GM18861 (cell line): ENCODE measurements around the gene TUB.

Experiments
- ATAC-seq: cut with Tn5 transposase; IDR thresholded peaks from one replicate; pipeline ENCODE4 v1.9.1; 2021; ENCODE audit not compliant: unreplicated experiment

Gene TUB

DNA sequence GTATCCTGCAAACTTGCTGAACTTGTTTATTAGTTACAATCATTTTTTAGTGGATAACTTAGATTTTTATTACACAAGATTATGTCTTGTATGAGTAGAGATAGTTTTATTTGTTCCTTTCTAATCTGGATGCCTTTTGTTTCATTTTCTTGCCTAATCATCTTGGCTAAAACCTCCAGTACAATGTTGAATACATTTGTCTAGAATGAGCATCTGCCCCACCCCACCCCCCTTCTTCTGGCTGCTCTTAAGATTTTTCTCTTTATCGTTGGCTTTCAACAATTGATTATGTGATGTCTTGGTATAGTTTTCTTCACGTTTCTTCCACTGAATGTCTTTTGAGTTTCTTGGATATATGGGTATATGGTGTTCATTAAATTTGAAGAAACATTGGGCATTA, 37.3 kb upstream of the TUB start:
- ATAC-seq, result no peak

DNA sequence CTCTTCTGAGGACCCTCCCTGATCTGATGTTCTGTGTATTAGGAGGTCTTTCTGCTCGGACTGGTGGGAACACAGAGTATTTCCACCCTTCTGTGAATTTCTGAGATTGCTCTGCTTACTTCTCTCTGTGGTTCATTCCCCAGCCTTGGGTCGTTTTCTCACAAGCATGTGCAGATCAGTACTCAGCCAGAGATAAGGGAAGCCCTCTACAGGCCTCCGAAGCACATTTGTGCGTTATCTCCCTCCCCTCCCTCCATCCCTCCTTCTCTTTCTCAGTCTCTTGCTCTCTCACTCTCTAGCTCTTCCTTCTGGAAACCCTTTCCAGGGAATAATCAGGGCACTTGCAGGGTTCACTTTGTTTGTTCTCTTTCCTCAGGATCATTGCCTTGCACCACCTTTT, 35.2 kb upstream of the TUB start:
- ATAC-seq, result no peak

DNA sequence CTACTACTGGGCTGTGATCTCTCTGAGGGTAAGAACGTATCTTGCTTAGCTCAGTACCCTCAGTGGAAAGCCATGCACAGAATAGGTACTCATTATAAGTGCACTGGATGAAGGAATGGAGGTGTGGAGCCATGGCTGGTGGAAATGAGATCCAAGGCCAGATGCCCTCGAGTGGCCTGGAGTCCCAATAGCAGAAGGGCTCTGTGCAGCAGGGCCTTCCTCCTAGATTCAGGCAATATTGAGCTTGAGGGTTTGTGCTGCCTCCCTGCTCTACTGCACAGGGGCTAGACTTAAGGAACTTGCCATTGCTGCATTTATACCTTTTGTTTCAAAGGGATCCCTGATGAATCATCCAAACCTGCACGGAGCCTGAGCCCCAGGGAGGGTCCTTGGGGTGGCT, 33.6 kb upstream of the TUB start:
- no peak for ATAC-seq

DNA sequence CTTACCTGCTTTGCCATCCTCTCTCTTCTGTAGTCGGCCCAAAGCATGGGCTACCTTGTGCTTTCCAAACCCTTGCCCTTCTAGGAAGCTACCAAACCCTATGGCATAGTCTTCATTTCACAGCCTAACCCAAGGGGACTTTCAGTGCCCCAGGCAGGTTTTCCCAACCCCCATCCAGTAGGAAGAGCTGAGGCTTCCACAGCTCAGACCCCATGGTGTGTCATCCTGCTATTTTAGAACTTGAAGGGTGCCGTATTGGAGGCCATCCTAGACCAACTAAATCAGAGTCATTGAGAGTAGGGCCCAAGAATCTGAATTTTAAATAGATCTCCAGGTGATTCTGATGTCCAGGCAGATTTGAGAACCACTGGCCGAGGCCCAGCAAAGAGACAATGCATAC, 31.9 kb upstream of the TUB start:
- ATAC-seq, result no peak

DNA sequence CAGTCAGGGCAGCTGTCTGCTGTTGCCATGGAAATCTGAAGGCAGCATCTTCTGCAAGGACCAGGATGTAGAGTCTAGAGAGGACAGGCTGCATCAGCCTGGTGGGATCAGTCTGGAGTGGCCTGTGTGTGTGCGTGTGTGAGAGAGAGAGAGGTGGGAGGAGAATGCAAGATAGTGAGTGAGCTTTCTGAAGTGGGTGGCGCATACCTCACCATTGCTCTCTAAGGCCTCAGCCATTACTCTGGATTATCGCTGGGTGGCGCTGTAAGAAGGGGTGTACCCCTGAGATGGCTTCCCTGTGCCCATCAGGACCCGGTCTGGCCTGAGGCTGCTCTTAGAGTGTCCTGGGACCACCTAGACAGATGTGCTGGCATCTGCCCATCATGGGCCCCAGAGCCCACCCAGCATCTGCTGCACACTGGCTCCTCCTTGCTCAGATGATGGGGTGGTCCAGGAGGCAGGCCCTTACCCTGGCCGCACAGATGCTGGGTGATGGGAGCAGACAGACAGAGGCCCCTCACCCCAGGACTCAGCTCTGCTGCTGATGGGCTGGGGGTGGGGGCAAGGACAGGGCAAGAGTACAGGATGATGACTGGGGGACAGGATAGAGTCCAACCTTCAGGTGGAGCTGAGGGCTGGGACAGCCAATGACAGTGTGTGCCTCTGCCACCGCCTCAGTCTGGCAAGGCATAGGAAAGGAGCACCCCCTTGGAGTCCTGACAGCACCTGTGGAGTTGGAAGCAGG, 25.7 kb upstream of the TUB start:
- ATAC-seq, result no peak

DNA sequence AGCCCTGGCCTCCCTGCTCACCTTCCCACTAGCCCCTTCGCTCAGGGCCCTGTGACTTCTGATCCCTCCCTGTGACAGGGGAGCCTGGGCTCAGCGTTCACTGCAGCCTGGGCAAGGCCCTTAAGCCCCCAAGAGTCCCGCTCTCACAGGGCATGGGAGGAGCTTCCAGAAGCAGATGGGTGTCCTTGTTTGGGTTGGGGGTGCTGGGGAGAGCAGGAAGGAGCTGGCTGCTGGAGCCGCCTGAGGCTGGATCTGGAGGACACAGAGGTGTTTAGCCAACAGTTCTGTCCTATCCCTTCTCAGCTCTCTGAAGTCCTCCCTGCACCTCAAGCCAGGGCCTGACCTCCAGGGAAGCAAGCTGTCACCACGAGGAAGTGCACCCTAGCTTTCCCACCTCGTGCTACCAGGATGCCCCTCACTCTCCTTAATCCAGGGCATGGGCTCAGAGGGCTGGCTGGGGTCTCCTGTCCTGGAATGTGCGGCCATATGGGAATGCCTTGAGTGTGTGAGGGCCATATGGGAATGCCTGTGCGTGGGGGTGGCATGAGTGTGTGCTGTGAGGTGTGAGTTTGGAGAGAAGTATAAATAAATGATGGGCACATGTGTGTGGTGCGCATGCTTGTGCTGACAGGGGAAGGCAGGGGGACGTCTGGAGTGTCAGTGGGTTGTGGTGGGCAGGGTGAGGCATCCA, 25.0 kb upstream of the TUB start:
- ATAC-seq, result no peak

DNA sequence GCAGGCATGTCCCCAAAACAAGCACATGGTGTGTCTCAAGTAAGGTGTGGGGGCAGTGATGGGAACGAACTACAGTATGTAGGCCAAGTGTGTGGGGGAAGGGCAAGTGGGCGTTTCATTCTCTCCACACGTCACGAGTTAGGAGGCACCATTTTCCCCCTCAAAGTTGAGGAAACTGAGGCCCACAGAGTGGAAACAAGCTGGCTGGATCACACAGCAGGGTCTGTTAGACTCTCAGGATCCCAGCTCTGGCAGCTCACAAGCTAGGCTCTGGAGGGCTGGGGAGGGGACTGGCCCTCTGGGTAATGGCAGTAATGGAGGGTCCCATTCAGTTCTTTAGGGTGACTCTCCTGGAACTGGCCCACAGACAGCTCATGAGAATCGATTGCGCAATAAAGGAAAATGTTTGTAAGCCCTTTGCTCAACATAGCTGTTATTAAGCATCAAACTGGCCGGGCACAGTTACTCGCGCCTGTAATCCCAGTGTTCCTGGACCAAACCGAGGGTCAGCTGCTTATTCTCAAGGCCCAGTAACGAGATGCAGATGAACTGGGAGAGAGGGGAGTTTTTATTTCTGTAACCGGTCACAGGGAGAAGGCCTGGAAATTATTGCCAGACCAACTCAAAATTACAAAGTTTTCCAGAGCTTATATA, 24.1 kb upstream of the TUB start:
- no peak for ATAC-seq

DNA sequence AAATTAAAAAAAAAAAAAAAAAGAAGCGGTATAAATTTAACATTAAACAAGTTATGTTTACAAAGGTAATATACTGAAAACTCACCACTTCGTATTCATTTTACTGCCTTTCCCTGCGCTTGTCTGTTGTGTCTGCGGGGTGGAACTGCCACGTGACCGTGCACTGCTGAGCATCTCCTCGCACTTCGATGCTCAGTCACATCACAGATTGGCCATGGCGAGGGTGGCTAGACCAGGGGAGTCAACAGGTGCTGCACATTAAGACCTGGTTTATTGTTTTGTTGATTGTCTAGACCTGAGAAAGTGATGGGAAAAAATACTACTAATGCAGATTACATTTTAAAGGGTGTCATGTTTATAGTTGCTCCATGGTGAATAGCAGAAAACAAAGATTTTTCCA, 22.8 kb upstream of the TUB start:
- ATAC-seq, result no peak

DNA sequence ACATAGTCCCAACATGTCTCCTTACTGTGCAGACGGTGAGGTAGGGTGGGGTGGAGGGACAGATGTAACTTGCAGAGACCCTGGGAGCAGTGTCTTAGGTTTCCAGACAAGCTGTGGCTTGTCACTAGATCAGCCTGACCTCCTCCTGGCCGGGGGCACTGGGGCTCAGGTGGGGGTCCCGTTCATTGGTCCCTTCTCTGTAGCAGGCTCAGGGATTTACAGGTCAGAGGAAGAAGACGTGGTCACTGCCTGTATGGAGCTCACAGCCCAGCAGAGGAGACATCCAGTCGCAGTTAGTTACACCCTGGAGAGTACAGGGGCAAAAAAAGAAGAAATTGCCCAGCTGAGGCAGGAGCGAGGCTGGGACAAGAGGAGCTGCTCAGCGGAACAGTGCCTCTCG, 22.0 kb upstream of the TUB start:
- ATAC-seq, result no peak

DNA sequence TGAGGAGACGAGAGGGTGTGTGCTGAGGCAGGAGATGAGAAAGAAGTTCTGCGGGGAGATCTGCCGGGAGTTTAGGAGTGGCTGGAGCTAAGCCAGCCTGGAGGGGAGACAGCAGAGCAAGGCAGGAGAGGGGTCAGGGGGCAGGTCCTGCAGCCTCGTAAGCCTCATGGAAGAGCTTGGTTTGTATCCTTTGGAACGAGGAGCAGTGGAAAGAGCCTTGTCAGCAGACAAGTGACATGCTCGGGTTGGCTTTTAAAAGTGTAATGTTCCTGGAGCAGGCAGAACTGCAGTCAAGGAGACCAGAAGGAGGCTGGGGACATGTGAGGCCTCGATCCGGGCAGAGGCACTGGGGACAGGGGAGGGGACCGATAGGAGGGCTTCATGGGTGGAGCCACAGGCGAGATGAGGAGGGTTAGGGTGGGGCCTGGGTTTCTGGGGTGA, 21.4 kb upstream of the TUB start:
- no peak for ATAC-seq

DNA sequence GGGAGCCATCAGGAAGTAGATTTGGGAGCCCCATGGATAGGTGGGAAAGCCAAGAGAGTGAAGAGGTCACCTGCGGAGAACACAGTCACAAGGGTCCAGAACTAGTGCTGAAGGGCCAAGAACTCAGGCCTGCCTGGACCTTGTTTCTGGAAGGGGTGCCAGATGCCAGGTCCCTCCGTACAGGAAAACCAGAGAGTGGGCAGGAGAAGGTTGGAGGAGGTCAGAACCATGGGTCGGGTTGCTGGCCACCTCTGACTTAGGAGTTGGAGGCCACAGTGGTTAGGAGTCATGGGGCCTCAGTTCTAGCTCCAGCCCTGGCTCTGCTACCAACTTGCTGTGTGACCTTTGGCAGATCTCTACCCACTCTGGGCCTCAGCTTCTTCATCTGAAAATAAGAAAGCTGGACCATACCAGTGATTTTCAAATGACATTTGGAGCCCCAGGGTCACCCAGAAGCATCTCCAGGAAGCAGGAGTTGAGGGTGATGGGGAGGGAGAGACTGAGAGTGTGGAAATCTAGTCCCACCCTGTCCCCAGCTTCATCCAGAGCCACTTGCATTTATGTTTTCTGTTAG, 20.8 kb upstream of the TUB start:
- ATAC-seq, result no peak

DNA sequence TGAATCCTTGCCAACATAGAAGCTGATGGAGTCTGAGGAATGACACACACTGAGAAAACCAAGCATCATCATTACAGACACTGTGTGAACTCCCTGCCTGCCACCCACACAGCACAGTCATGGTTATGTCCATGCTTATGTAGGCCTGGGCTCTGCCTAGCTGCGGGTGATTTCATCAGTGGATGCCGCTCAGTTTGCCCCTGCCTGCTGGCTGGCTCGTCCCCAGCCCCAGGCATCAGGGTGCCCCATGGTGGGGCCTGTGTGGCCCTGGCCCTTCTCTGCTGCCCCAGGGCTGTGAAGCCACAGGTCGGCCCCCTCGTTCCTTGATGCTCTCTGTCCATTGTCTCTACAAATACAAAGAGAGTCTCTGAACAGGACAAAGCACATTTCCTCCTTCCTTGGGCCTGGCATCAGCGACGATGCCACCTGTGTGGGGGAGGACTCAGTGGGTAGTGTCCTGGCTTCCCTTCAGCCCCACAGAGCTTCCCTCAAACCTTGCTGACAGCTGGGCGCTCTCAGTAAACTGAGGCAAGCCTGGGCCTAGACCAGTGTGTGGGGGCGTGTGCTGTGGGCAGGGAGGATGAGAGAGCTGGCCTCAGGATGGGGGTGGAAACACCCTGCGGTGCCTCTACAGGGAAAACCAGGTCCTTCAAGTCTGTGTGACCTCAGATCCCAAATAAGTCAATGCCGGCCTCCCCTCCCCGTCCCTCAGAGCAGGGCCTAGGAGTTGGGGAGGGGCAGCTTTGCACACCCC, 20.0 kb upstream of the TUB start:
- no peak for ATAC-seq

DNA sequence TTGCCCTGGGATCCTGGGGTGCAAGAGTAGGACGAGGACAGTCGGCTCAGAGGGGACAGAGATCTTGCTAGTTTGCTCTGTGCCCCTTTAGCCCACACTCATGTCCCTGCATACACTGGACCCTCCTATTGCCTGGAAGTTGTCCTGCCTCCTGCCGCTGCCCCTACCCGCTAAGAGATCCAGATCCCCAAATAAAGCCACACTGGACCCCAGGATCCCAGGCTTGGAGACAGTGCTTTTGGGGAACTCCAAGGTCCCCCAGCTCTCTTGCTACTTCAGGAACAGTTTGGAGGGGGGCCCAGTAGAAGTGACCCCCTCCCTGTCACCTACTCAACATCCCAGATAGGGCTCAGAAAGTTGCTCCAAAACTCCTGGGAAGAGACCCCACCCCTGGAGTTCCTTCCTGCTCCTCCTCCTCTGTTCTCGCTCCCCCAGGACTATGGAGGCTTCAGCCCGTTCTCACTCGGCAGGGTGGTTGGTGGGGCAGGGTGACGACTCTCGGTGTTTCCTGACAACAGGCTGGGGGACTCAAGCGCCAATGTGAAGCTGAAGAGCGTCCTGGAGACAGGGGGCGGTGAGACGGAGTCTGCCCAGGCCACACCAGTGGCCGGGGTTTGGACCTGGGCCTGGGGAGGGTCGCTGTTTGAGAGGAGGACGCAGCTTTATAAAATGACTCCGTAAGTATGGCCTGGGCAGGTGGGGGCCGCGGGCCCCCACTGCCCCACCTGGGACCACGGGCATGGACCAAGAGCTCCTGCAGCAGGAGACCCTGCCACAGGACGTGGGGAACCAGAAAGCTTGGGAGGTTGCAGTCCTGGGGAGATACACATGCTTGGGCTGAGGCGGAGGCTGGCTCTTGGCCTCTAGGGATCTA, 19.2 kb upstream of the TUB start:
- no peak for ATAC-seq

DNA sequence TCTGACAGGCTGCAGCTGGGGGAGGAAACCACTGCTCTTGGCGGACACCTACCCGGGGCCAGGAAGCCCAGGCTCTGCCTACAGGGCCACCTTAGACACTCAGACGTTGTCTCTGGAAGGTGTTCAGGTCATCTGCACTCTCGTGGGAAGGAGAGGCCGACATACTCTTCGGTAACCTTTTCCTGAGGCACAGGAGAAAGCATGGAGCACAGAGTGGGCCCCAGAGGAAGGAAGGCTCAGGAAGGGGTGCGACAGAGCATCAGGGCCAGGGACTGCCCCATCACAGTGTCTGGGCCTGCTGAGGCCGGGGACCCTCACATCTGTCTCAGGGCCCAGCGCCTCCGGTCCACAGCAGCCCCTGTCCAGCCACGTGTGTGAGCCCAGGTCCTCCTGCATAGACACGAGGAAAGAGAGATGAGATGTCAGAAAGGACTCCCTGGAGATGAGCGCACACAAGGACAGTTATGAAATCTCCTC, 18.2 kb upstream of the TUB start:
- no peak for ATAC-seq

DNA sequence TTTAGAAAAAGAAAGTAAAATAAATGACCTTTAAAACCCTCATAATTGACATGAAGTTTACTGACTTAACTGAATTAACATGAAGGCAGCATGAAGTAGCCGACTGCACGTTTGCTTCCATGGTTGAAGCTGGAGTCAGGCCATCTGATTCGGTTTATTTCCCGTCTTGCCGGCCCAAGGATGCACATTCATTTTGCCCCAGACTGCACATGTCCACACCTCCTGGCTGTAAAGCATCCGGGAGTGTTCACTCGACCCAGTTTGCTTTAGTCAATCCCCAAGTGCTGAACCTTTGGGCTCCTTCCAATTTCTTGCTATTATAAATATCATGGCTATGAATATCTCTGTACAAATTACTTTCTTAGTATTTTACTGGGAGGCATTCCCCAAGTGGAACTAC, 17.7 kb upstream of the TUB start:
- ATAC-seq, result no peak

DNA sequence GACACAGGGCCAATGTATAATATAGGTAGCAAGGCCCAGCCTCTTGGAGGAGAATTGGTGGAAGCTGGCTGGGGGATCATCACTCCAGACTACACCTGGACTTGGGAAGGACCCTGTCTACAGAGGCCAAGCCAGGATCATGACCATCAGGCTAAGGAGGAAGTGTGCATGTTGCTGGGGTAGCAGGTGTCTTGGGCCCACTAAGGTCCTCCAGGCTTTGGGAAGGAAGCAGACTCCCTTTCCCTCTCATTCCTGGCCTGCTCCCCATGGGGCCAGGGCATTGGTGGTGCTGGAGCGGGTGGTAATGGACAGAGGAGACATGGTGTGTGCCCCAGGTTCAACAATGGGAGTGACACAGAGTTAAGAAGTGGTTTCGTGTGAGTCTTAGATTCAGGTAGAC, 16.0 kb upstream of the TUB start:
- no peak for ATAC-seq

DNA sequence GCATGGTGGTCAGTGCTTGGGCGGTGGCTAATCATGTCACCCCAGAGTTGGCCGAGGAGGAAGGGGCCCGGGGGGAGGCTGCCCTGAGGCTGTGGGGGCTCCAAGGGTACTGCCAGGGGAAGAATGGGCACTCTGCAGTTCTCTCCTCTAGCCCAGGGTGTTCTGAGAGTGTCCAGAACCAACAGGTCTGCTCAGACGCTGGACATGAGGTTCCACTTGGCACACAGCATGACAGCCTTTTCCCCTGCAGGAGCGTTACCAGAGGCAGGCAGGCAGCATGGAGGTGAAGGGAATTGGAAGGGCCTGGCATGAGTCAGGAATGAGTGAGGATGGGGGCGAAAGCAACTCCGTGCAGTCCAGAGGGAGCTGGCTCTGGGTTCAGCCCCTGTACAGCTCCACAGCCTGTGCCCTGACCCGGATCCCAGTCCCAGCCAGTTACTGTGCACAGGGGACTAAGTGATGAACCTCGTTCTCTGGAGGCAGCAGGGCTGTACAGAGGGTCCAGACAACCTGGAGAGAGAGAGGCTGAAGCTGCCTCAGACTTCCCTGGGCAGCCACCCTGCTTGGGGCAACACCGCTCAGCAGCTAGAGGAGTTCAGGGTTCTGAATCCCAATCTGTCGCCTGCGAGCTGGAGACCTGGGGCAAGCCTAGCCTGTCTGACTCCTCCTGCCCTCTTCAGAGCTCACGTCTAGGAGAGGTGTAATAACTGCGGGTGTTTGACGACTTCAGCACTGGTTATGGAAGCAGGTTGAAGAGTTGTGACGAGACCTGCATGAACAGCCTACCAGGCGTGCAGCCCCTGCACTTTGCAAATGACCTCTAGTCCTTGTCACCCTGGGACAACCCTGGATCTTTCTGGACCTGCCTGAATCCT, 14.7 kb upstream of the TUB start:
- ATAC-seq, result no peak

DNA sequence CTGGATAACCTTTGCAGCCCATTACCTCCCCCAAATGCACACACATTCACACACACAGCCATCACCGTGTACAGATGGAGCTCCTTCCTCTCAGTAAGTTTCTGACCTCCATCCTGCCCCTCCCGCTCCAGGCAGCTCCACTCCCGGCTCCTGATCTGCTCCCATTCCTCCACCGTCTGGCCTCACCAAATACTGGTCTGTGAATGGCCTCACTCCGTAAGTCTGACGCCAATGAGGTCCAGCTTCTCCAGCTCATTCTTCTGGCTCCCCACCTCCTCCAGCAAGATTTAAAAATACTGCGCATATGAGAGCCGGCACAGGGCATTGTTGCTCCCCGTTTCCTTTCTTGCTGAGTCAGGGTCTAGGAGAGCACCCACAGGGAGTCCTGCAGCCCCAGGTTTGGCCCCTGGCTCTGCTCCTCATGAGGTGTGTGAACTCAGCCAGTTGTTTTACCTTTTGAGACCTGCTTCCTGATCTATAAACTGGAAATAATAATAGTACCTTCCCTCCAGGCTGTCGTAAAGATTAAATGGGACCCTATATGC, 14.0 kb upstream of the TUB start:
- no peak for ATAC-seq

DNA sequence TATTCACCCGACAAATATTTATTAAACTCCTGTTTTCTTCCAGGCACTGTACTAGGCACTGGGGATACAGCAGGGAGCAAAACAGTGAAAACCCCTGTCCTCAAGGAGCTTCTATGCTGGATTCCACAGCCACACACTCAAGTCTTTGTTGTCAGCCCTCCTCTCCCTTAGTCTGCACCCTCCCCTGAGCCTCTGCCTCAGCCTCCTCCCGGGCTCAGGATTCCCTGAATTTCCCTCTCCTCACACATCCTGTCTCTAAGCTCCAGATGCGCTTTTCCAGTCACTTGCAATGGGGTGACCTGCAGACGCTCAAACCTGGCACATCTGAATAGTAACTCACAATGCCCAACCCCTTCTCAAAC, 13.5 kb upstream of the TUB start:
- no peak for ATAC-seq
